HepG2 (cell line): ENCODE data around the gene ABCB6. TPM values are rescaled to one million over a fixed set of nuclear protein-coding genes. Genes with fewer than 3 reads are reported as not detected.

Experiments used
- ATAD3A ChIP-seq: sonication (generic); formaldehyde crosslinking; IDR thresholded peaks from 2 replicates; pipeline ENCODE4 v1.4.0; 2020; ENCODE audit warnings: missing genetic modification reagents
- GATAD1 ChIP-seq: IDR thresholded peaks from 2 replicates; pipeline ENCODE4 v1.6.1; 2016; ENCODE audit warnings: missing genetic modification reagents, missing compliant biosample characterization
- GATAD2A ChIP-seq: IDR thresholded peaks from 2 replicates; pipeline ENCODE4 v1.6.1; 2016
- KMT2B ChIP-seq: IDR thresholded peaks from 2 replicates; pipeline ENCODE4 v1.6.1; 2016; ENCODE audit warnings: missing genetic modification reagents, missing compliant biosample characterization
- MEIS1 ChIP-seq: sonication (generic); formaldehyde crosslinking; IDR thresholded peaks from 2 replicates; pipeline ENCODE4 v1.9.0; 2021; ENCODE audit warnings: mild to moderate bottlenecking, missing genetic modification reagents, moderate library complexity, borderline replicate concordance
- PHF20 ChIP-seq: sonication (generic); formaldehyde crosslinking; IDR thresholded peaks from 2 replicates; pipeline ENCODE4 v1.5.0; 2020; ENCODE audit warnings: mild to moderate bottlenecking, missing genetic modification reagents
- SRSF1 ChIP-seq: fragments of 200-400 bp; formaldehyde crosslinking; optimal IDR thresholded peaks from 2 replicates; pipeline ENCODE3; 2017; ENCODE audit warnings: mild to moderate bottlenecking, low read depth, low read length, moderate library complexity
- TBL1XR1 ChIP-seq: fragments of 150-350 bp; IDR thresholded peaks from 2 replicates; pipeline ENCODE4 v1.6.1; 2014; ENCODE audit warnings: borderline replicate concordance, low read length; ENCODE audit not compliant: partially characterized antibody
- ZBTB42 ChIP-seq: sonication (generic); formaldehyde crosslinking; IDR thresholded peaks from 2 replicates; pipeline ENCODE4 v1.5.0; 2020; ENCODE audit warnings: mild to moderate bottlenecking, missing genetic modification reagents
- ZFP41 ChIP-seq: sonication (generic); formaldehyde crosslinking; IDR thresholded peaks from 2 replicates; pipeline ENCODE4 v1.4.0; 2020; ENCODE audit warnings: mild to moderate bottlenecking, missing genetic modification reagents, borderline replicate concordance
- ZMYM3 ChIP-seq: sonication (generic); formaldehyde crosslinking; IDR thresholded peaks from 2 replicates; pipeline ENCODE4 v1.5.1; 2020; ENCODE audit warnings: mild to moderate bottlenecking, missing genetic modification reagents
- ZNF10 ChIP-seq: sonication (generic); formaldehyde crosslinking; IDR thresholded peaks from 2 replicates; pipeline ENCODE4 v1.4.0; 2020; ENCODE audit warnings: mild to moderate bottlenecking, low read depth, missing genetic modification reagents, borderline replicate concordance
- ZNF274 ChIP-seq: sonication (generic); formaldehyde crosslinking; IDR thresholded peaks from 2 replicates; pipeline ENCODE4 v1.5.1; 2020; ENCODE audit warnings: mild to moderate bottlenecking, missing genetic modification reagents
- ZNF430 ChIP-seq: sonication (generic); formaldehyde crosslinking; IDR thresholded peaks from 2 replicates; pipeline ENCODE4 v1.9.0; 2021; ENCODE audit warnings: mild to moderate bottlenecking, missing genetic modification reagents
- ZNF549 ChIP-seq: sonication (generic); formaldehyde crosslinking; IDR thresholded peaks from 2 replicates; pipeline ENCODE4 v1.5.0; 2020; ENCODE audit warnings: missing genetic modification reagents
- polyA plus RNA-seq, 8 experiments: library from polyadenylated mRNA; depleted of rRNA in 3 of 8; stranded (reverse) in 7 of 8; unstranded in 1 of 8; fragments of >200 nt; fragmentation: Illumina TruSeq in 4 of 8; extraction: Trizol in 4 of 8; gene quantifications; 2 replicates each; pipeline versions ENCODE4 v1.2.1 to v1.2.3, GENCODE V29; 2011 to 2016; ENCODE audit warnings: low read depth in 4 of 8, missing spikeins in 1 of 8, mixed read lengths in 1 of 8; ENCODE audit not compliant: insufficient read depth in 1 of 8
- total RNA-seq, 5 experiments: library from RNA; depleted of rRNA; stranded (reverse); fragments of >200 nt; fragmentation: Illumina TruSeq; extraction: Trizol; gene quantifications; 2 replicates each; pipeline ENCODE4 v1.2.3, GENCODE V29; 2016; ENCODE audit warnings: low read depth in 1 of 5
- TF ChIP-seq, protein P1 (sequence below), 2 experiments: sonication (generic) in 1 of 2; formaldehyde crosslinking in 1 of 2; IDR thresholded peaks; 2 replicates each; pipeline versions ENCODE4 v1.4.0 to v1.6.1; 2016 to 2020; ENCODE audit warnings: borderline replicate concordance in 1 of 2, low read depth in 1 of 2, mild to moderate bottlenecking in 1 of 2, missing genetic modification reagents in 1 of 2
- TF ChIP-seq, protein P2 (sequence below): sonication (generic); formaldehyde crosslinking; IDR thresholded peaks from 2 replicates; pipeline ENCODE4 v1.5.1; 2020; ENCODE audit warnings: missing genetic modification reagents, mild to moderate bottlenecking, borderline replicate concordance
- TF ChIP-seq, protein P3 (sequence below): sonication (generic); formaldehyde crosslinking; IDR thresholded peaks from 2 replicates; pipeline ENCODE4 v1.8.1; 2023; ENCODE audit warnings: mild to moderate bottlenecking, missing genetic modification reagents
- TF ChIP-seq, protein P4 (sequence below): sonication (generic); formaldehyde crosslinking; IDR thresholded peaks from 2 replicates; pipeline ENCODE4 v1.4.0; 2020; ENCODE audit warnings: mild to moderate bottlenecking, missing genetic modification reagents
- TF ChIP-seq, protein P5 (sequence below): sonication (generic); formaldehyde crosslinking; IDR thresholded peaks from 2 replicates; pipeline ENCODE4 v1.4.0; 2020; ENCODE audit warnings: mild to moderate bottlenecking, missing genetic modification reagents

The ABCB6 gene
- total and polyA plus RNA-seq, 2 of the 13 experiments (the other 11 are each of a cell fraction or from before 2014, with no cell fraction given): 91.1 to 137 TPM

DNA sequence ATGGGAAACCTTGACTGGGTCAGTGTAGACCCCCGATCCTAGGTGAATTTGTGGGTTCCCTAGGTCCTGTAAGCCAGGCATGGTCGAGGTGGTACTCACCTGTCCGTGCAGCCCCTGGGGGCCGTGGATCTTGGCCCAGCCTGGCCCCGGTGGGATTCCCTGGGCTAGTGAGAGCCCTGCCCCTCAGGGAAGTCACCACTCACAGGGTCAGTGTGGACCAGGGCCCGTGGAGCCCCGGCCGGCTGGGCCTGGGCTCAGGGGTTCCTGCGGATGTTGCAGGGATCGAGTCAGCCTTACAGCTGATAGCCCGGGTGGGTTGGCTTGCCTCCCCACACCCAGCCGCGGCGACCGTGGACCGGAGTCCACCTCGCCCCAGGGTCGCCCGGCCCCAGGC lies 10.2 kb upstream of the ABCB6 start (continued):
- TF ChIP-seq, protein P1, sequence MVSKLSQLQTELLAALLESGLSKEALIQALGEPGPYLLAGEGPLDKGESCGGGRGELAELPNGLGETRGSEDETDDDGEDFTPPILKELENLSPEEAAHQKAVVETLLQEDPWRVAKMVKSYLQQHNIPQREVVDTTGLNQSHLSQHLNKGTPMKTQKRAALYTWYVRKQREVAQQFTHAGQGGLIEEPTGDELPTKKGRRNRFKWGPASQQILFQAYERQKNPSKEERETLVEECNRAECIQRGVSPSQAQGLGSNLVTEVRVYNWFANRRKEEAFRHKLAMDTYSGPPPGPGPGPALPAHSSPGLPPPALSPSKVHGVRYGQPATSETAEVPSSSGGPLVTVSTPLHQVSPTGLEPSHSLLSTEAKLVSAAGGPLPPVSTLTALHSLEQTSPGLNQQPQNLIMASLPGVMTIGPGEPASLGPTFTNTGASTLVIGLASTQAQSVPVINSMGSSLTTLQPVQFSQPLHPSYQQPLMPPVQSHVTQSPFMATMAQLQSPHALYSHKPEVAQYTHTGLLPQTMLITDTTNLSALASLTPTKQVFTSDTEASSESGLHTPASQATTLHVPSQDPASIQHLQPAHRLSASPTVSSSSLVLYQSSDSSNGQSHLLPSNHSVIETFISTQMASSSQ (IDR thresholded peaks at IDR 0.05; ENCODE audit: low read depth): no peak
- TF ChIP-seq, protein P1 (CRISPR knock-in tag; IDR thresholded peaks at IDR 0.05; ENCODE audit: borderline replicate concordance): peak; percentile 14; the same call in 1 of the 2 replicates
- TF ChIP-seq MEIS1 (CRISPR knock-in tag): 0 out of 2 replicates have a peak, but pooled peaks have one; percentile 11
- TF ChIP-seq ZNF274 (CRISPR knock-in tag): no peak; the same call in 1 of the 2 replicates
- TF ChIP-seq ZFP41: 0 out of 2 replicates have a peak, but pooled peaks have one; percentile 21
- TF ChIP-seq, protein P2, sequence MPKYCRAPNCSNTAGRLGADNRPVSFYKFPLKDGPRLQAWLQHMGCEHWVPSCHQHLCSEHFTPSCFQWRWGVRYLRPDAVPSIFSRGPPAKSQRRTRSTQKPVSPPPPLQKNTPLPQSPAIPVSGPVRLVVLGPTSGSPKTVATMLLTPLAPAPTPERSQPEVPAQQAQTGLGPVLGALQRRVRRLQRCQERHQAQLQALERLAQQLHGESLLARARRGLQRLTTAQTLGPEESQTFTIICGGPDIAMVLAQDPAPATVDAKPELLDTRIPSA: 0 out of 2 replicates have a peak, but pooled peaks have one; percentile 23
- no peak for TF ChIP-seq ZNF549 (CRISPR knock-in tag)
- TF ChIP-seq, protein P3, sequence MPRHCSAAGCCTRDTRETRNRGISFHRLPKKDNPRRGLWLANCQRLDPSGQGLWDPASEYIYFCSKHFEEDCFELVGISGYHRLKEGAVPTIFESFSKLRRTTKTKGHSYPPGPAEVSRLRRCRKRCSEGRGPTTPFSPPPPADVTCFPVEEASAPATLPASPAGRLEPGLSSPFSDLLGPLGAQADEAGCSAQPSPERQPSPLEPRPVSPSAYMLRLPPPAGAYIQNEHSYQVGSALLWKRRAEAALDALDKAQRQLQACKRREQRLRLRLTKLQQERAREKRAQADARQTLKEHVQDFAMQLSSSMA (CRISPR knock-in tag): no peak
- peak; percentile 72; the same call in 1 of the 2 replicates for TF ChIP-seq ATAD3A (CRISPR knock-in tag)
- no peak for TF ChIP-seq ZBTB42 (CRISPR knock-in tag)
- TF ChIP-seq ZMYM3: no peak
- TF ChIP-seq PHF20: no peak
- no peak for TF ChIP-seq GATAD2A (CRISPR knock-in tag)
- no peak for TF ChIP-seq TBL1XR1
- TF ChIP-seq KMT2B (CRISPR knock-in tag): no peak
- TF ChIP-seq ZNF430 (CRISPR knock-in tag): peak; percentile 6; the same call in 1 of the 2 replicates
- TF ChIP-seq, protein P4, sequence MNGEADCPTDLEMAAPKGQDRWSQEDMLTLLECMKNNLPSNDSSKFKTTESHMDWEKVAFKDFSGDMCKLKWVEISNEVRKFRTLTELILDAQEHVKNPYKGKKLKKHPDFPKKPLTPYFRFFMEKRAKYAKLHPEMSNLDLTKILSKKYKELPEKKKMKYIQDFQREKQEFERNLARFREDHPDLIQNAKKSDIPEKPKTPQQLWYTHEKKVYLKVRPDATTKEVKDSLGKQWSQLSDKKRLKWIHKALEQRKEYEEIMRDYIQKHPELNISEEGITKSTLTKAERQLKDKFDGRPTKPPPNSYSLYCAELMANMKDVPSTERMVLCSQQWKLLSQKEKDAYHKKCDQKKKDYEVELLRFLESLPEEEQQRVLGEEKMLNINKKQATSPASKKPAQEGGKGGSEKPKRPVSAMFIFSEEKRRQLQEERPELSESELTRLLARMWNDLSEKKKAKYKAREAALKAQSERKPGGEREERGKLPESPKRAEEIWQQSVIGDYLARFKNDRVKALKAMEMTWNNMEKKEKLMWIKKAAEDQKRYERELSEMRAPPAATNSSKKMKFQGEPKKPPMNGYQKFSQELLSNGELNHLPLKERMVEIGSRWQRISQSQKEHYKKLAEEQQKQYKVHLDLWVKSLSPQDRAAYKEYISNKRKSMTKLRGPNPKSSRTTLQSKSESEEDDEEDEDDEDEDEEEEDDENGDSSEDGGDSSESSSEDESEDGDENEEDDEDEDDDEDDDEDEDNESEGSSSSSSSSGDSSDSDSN (CRISPR knock-in tag): peak; percentile 11; the same call in 1 of the 2 replicates
- TF ChIP-seq ZNF10 (CRISPR knock-in tag): no peak
- TF ChIP-seq GATAD1: no peak
- TF ChIP-seq, protein P5, sequence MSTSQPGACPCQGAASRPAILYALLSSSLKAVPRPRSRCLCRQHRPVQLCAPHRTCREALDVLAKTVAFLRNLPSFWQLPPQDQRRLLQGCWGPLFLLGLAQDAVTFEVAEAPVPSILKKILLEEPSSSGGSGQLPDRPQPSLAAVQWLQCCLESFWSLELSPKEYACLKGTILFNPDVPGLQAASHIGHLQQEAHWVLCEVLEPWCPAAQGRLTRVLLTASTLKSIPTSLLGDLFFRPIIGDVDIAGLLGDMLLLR: no peak
- no peak for TF ChIP-seq SRSF1
